HepG2 (cell line): ENCODE results near the gene AFDN. TPM values are rescaled to one million over a fixed set of nuclear protein-coding genes. Genes with fewer than 3 reads are reported as not detected.

Experiments
- ATAC-seq: fragments of 200-7000 bp; cut with Tn5 transposase; 3 replicates; pipeline ENCODE4 v1.9.1; 2020; ENCODE audit warnings: mild to moderate bottlenecking, moderate library complexity
- BruUV-seq: library from RNA; stranded (reverse); fragments of 400-500 nt; replicated peaks from 2 replicates; lab custom pipeline; 2021; lab: Mats Ljungman, UMichigan
- CTCF ChIA-PET: fragments of 300-600 bp; formaldehyde crosslinking; extraction: SDS; loops from one replicate; lab custom pipeline; 2021; ENCODE audit warnings: low total read pairs, inconsistent platforms, low intra/inter-chr PET ratio; lab: Yijun Ruan, JAX
- POLR2A ChIA-PET: fragments of 350-600 bp; sonication (Branson Sonifier 250); formaldehyde crosslinking; loops from one replicate; lab custom pipeline; 2020; ENCODE audit warnings: antibody characterized with exemption, inconsistent platforms; lab: Yijun Ruan, JAX
- DNase-seq: peaks from one replicate; pipeline ENCODE4 v3.0.0-alpha.2; 2015; ENCODE audit warnings: low spot score
- FAIRE-seq: peaks from 3 replicates; lab custom pipeline; 2011; peaks lifted over from hg19 to GRCh38; lab: Jason Lieb, UNC
- H2AFZ ChIP-seq: one replicate; pipeline ENCODE4 v1.6.1; 2011; ENCODE audit warnings: low read length, inconsistent platforms
- H3K27ac ChIP-seq: fragments of 300-600 bp; 3 replicates; pipeline ENCODE4 v1.8.0; 2011; ENCODE audit warnings: mixed run types, mild to moderate bottlenecking, mixed read lengths, low read length, inconsistent platforms; ENCODE audit not compliant: insufficient read depth; ENCODE audit errors: extremely low read length
- H3K27me3 ChIP-seq, 2 experiments: fragments of 200-600 bp in 1 of 2; 2 replicates in 1 of 2; 3 replicates in 1 of 2; pipeline versions ENCODE4 v1.6.0 to v1.8.0; 2011; ENCODE audit warnings: low read length in 2 of 2, mild to moderate bottlenecking in 2 of 2, moderate library complexity in 2 of 2, inconsistent platforms in 1 of 2; ENCODE audit not compliant: insufficient read depth in 2 of 2, control insufficient read depth in 1 of 2
- H3K36me3 ChIP-seq, 2 experiments: fragments of 200-600 bp in 1 of 2; replicated peaks in 1 of 2; 2 replicates in 1 of 2; 3 replicates in 1 of 2; pipeline versions ENCODE4 v1.5.1 to v1.8.0; 2011; ENCODE audit warnings: low read length in 2 of 2, inconsistent platforms in 1 of 2; ENCODE audit not compliant: insufficient read depth in 2 of 2, control insufficient read depth in 1 of 2
- H3K4me1 ChIP-seq: 2 replicates; pipeline ENCODE4 v1.5.1; 2012; ENCODE audit warnings: low read length, inconsistent platforms; ENCODE audit not compliant: insufficient read depth
- H3K4me2 ChIP-seq: 2 replicates; pipeline ENCODE4 v1.6.0; 2011; ENCODE audit warnings: low read depth, low read length, inconsistent platforms
- H3K4me3 ChIP-seq, 3 experiments: fragments of 200-600 bp in 1 of 3; sonication (generic), shearing (Covaris generic) in 1 of 3; replicated peaks in 1 of 3; 2 replicates each; pipeline ENCODE4 v1.5.1; 2011 to 2016; ENCODE audit warnings: low read length in 3 of 3, inconsistent platforms in 2 of 3, low read depth in 2 of 3, mild to moderate bottlenecking in 2 of 3, control low read depth in 1 of 3, mixed read lengths in 1 of 3; ENCODE audit not compliant: insufficient read depth in 1 of 3
- H3K79me2 ChIP-seq: one replicate; pipeline ENCODE4 v1.6.1; 2011; ENCODE audit warnings: low read length, inconsistent platforms; ENCODE audit not compliant: insufficient read depth
- H3K9ac ChIP-seq: 2 replicates; pipeline ENCODE4 v1.6.0; 2011; ENCODE audit warnings: mild to moderate bottlenecking, low read depth, low read length, inconsistent platforms; ENCODE audit not compliant: insufficient read depth
- H3K9me3 ChIP-seq: 2 replicates; pipeline ENCODE4 v1.5.1; 2012; ENCODE audit warnings: mild to moderate bottlenecking, low read length
- H4K20me1 ChIP-seq: 2 replicates; pipeline ENCODE4 v1.6.0; 2011; ENCODE audit warnings: inconsistent platforms, mild to moderate bottlenecking, low read length, moderate library complexity; ENCODE audit not compliant: insufficient read depth
- HOXA7 ChIP-seq: sonication (generic); formaldehyde crosslinking; IDR thresholded peaks from 2 replicates; pipeline ENCODE4 v1.8.1; 2022; ENCODE audit warnings: mild to moderate bottlenecking, missing genetic modification reagents, moderate library complexity
- IRX3 ChIP-seq: sonication (generic); formaldehyde crosslinking; IDR thresholded peaks from 2 replicates; pipeline ENCODE4 v1.8.1; 2023; ENCODE audit warnings: mild to moderate bottlenecking, low read depth, missing genetic modification reagents, borderline replicate concordance
- KDM4B ChIP-seq: sonication (generic); formaldehyde crosslinking; IDR thresholded peaks from 2 replicates; pipeline ENCODE4 v1.4.0; 2020; ENCODE audit warnings: missing genetic modification reagents
- KDM5B ChIP-seq: sonication (generic); formaldehyde crosslinking; IDR thresholded peaks from 2 replicates; pipeline ENCODE4 v1.4.0; 2020; ENCODE audit warnings: missing genetic modification reagents, mild to moderate bottlenecking, borderline replicate concordance
- MAZ ChIP-seq, 2 experiments: sonication (generic) in 1 of 2; formaldehyde crosslinking in 1 of 2; IDR thresholded peaks; 2 replicates each; pipeline versions ENCODE4 v1.5.0 to v1.6.1; 2012 to 2020; ENCODE audit warnings: low read depth in 2 of 2, mild to moderate bottlenecking in 2 of 2, borderline replicate concordance in 1 of 2, improper control_type of control experiment in 1 of 2, low read length in 1 of 2, missing genetic modification reagents in 1 of 2, moderate library complexity in 1 of 2
- SMC3 ChIP-seq: IDR thresholded peaks from 2 replicates; pipeline ENCODE4 v1.6.1; 2011; ENCODE audit warnings: low read length, improper control_type of control experiment
- SP1 ChIP-seq, 2 experiments: fragments of 450-650 bp in 1 of 2; sonication (generic) in 1 of 2; formaldehyde crosslinking in 1 of 2; IDR thresholded peaks; 2 replicates each; pipeline versions ENCODE4 v1.4.0 to v1.6.1; 2016 to 2020; ENCODE audit warnings: missing genetic modification reagents in 1 of 2
- TMF1 ChIP-seq: sonication (generic); formaldehyde crosslinking; IDR thresholded peaks from 2 replicates; pipeline ENCODE4 v1.8.1; 2022; ENCODE audit warnings: low read depth, missing genetic modification reagents
- ZFP36L1 ChIP-seq: sonication (generic); formaldehyde crosslinking; IDR thresholded peaks from 2 replicates; pipeline ENCODE4 v1.8.0; 2022; ENCODE audit warnings: mild to moderate bottlenecking, missing genetic modification reagents, moderate library complexity
- ZMYM4 ChIP-seq: sonication (generic); formaldehyde crosslinking; IDR thresholded peaks from 2 replicates; pipeline ENCODE4 v1.8.1; 2023; ENCODE audit warnings: mild to moderate bottlenecking, missing genetic modification reagents
- ZNF230 ChIP-seq: sonication (generic); formaldehyde crosslinking; IDR thresholded peaks from 2 replicates; pipeline ENCODE4 v1.4.0; 2020; ENCODE audit warnings: mild to moderate bottlenecking, missing genetic modification reagents
- ZNF263 ChIP-seq: sonication (generic); formaldehyde crosslinking; IDR thresholded peaks from 2 replicates; pipeline ENCODE4 v1.4.0; 2020; ENCODE audit warnings: missing genetic modification reagents
- ZNF33A ChIP-seq: sonication (generic); formaldehyde crosslinking; IDR thresholded peaks from 2 replicates; pipeline ENCODE4 v1.5.1; 2020; ENCODE audit warnings: missing genetic modification reagents, mild to moderate bottlenecking, moderate library complexity, borderline replicate concordance
- ZNF780A ChIP-seq: sonication (generic); formaldehyde crosslinking; IDR thresholded peaks from 2 replicates; pipeline ENCODE4 v1.8.0; 2022; ENCODE audit warnings: mild to moderate bottlenecking, missing genetic modification reagents, moderate library complexity
- ZNF891 ChIP-seq: sonication (generic); formaldehyde crosslinking; IDR thresholded peaks from 2 replicates; pipeline ENCODE4 v1.5.0; 2020; ENCODE audit warnings: mild to moderate bottlenecking, missing genetic modification reagents
- WGBS: methylation state at CpG from one replicate; pipeline ENCODE4 v1.1.6; 2017; ENCODE audit warnings: low lambda C conversion rate; 5-methylcytosine and 5-hydroxymethylcytosine counted together
- in situ Hi-C: cut with HindIII; loops from 2 replicates; pipeline ENCODE4 v1.10.0; 2017; ENCODE audit warnings: low pct_unique_long_range_greater_than_20kb; ENCODE audit not compliant: extremely low pct_ligation_motif_present
- intact Hi-C: fragments of 100-400 bp; cut with micrococcal nuclease; formaldehyde crosslinking; loops from one replicate; pipeline ENCODE4 v1.10.0; 2022; ENCODE audit not compliant: unreplicated experiment
- polyA plus RNA-seq, 8 experiments: library from polyadenylated mRNA; depleted of rRNA in 3 of 8; stranded (reverse) in 7 of 8; unstranded in 1 of 8; fragments of >200 nt; fragmentation: Illumina TruSeq in 4 of 8; extraction: Trizol in 4 of 8; gene quantifications; 2 replicates each; pipeline versions ENCODE4 v1.2.1 to v1.2.3, GENCODE V29; 2011 to 2016; ENCODE audit warnings: low read depth in 4 of 8, missing spikeins in 1 of 8, mixed read lengths in 1 of 8; ENCODE audit not compliant: insufficient read depth in 1 of 8
- total RNA-seq, 5 experiments: library from RNA; depleted of rRNA; stranded (reverse); fragments of >200 nt; fragmentation: Illumina TruSeq; extraction: Trizol; gene quantifications; 2 replicates each; pipeline ENCODE4 v1.2.3, GENCODE V29; 2016; ENCODE audit warnings: low read depth in 1 of 5

Gene AFDN
- total and polyA plus RNA-seq, 2 of the 13 experiments (the other 11 are each of a cell fraction or from before 2014, with no cell fraction given): 136 to 151 TPM

DNA sequence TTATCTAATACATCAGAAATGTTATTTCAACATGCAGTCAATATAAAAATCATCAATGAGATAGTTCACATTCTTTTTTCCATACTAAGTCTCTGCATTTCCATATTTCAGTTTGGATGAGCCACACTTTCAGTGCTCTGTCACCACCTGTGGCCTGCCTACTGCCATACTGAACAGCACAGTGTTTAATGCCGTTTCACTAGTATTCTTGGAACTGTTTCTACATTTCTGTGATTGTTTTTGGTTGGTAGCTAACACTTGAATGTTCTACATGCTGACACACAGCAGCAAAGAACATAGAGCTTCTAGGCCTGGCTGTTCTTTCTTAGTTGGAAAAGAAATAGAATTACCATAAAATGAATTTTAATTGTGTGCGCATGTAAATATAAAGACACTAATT, 109.3 kb downstream of the AFDN start:
- ATAC-seq (no peak), DNase-seq (no peak), FAIRE-seq (no peak)
- no peak overlapping the region for H2AFZ ChIP-seq
- H3K4me3 ChIP-seq: no peak overlapping the region
- no peak overlapping the region for H3K4me2 ChIP-seq
- H3K27ac ChIP-seq: no peak overlapping the region
- CTCF ChIA-PET: no interaction called here
- no peaks in the 10 kb centered on the region for H3K27me3 ChIP-seq
- H3K9me3 ChIP-seq: no peaks in the 10 kb centered on the region
- in situ Hi-C loops (no loop called here), intact Hi-C loops (no loop called here)
- peaks cover 23% of the 10 kb centered on the region for H3K79me2 ChIP-seq
- POLR2A ChIA-PET: no interaction called here
- TF ChIP-seq ZNF891: no peak
- no peak for TF ChIP-seq KDM4B (CRISPR knock-in tag)
- no peak for TF ChIP-seq ZNF33A
- no peak for TF ChIP-seq ZMYM4 (CRISPR knock-in tag)
- TF ChIP-seq TMF1 (CRISPR knock-in tag): no peak
- TF ChIP-seq MAZ (IDR thresholded peaks at IDR 0.05; ENCODE audit: borderline replicate concordance, low read depth, low read length): no peak
- no peak for TF ChIP-seq MAZ (CRISPR knock-in tag; IDR thresholded peaks at IDR 0.05; ENCODE audit: low read depth)
- TF ChIP-seq KDM5B (CRISPR knock-in tag): no peak
- no TSS peak for BruUV-seq
- WGBS: 98% methylated on average over 2 of the region's 2 CpGs
- peaks cover 14 to 47% of the 10 kb centered on the region in 2 experiments for H3K36me3 ChIP-seq
- no peaks in the 10 kb centered on the region for H4K20me1 ChIP-seq
- H3K9ac ChIP-seq: no peak overlapping the region
- peaks cover 38% of the 10 kb centered on the region for H3K4me1 ChIP-seq

DNA sequence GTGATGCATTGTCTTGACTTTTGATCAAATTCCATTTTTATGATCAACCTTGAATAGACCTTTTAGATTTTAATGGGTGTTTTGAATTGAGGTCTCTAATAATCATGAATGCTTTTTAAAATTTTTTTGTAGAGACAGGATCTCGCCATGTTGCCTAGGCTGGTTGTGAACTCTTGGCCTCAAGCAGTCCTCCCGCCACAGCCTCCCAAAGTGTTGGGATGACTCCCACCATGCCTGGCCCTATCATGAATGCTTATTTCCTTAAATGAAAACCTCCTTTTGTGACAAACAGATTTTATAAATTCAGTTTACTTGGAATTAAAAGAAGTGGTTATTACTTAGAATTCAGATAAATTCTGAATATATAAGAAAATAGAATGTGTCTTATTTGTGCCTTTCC, 110.6 kb downstream of the AFDN start:
- intact Hi-C loops: no loop called here
- no peak for DNase-seq
- Histone ChIP-seq H3K4me1 (peaks cover 25% of the 10 kb centered on the region), H3K9ac (no peak overlapping the region), H3K79me2 (peaks cover 23% of the 10 kb centered on the region), H3K9me3 (no peaks in the 10 kb centered on the region), H3K27me3 (no peaks in the 10 kb centered on the region), H2AFZ (no peak overlapping the region), H3K36me3 (peaks cover 14 to 45% of the 10 kb centered on the region in 2 experiments), H3K27ac (no peak overlapping the region), H3K4me2 (no peak overlapping the region)
- BruUV-seq: no TSS peak
- in situ Hi-C loops: no loop called here
- CTCF ChIA-PET: no interaction called here
- no peak for FAIRE-seq
- WGBS: 94% methylated on average over 2 of the region's 2 CpGs
- ATAC-seq: no peak
- POLR2A ChIA-PET: interaction anchor here (1.2 kb wide), 1 partner anchor 27 kb away, joined by 3 read pairs; no protein-coding TSS in a partner anchor
- TF ChIP-seq ZNF230 (CRISPR knock-in tag): no peak
- TF ChIP-seq ZNF263 (CRISPR knock-in tag): peak; percentile 53; the same call in 1 of the 2 replicates
- TF ChIP-seq HOXA7 (CRISPR knock-in tag): no peak
- TF ChIP-seq SMC3: no peak
- no peak for TF ChIP-seq ZNF780A (CRISPR knock-in tag)
- TF ChIP-seq SP1 (IDR thresholded peaks at IDR 0.05): no peak
- no peak for TF ChIP-seq SP1 (CRISPR knock-in tag; IDR thresholded peaks at IDR 0.05)
- no peak for TF ChIP-seq ZFP36L1 (CRISPR knock-in tag)
- no peak for TF ChIP-seq IRX3 (CRISPR knock-in tag)
- TF ChIP-seq, all 625 proteins: peak for 1
- Histone ChIP-seq H4K20me1 (no peaks in the 10 kb centered on the region), H3K4me3 (no peak overlapping the region)
